ENCODE data around the gene RTKN2.
"Not testable (repeated sequence)": the region's sequence is repeated elsewhere in the genome, so short reads cannot be mapped to it uniquely, and the experiment has no call there.

Gene RTKN2

GRCh38 chr10:62259456-62259855 is 9.2 kb downstream of the RTKN2 start:
- DNase-seq (ENCODE audit: low spot score), result no peak

GRCh38 chr10:62258926-62259325 is 9.7 kb downstream of the RTKN2 start:
- DNase-seq (ENCODE audit: low spot score), result no peak

GRCh38 chr10:62253704-62254103 is 14.9 kb downstream of the RTKN2 start:
- DNase-seq (ENCODE audit: low spot score), result no peak

GRCh38 chr10:62252051-62252450 is 16.6 kb downstream of the RTKN2 start:
- no peak for DNase-seq (ENCODE audit: low spot score)

GRCh38 chr10:62250594-62251198 is 17.9 kb downstream of the RTKN2 start:
- DNase-seq (ENCODE audit: low spot score), result no peak

- DNase-seq (ENCODE audit: low spot score), result no peak
These were observed 18.7 kb downstream of the RTKN2 start for GRCh38 chr10:62249957-62250356.

GRCh38 chr10:62248465-62248864 is 20.2 kb downstream of the RTKN2 start:
- DNase-seq (ENCODE audit: low spot score), result no peak

- DNase-seq (ENCODE audit: low spot score), result peak; percentile 67
These were observed 23.7 kb downstream of the RTKN2 start for GRCh38 chr10:62244785-62245467.

GRCh38 chr10:62244088-62244487 is 24.6 kb downstream of the RTKN2 start:
- DNase-seq (ENCODE audit: low spot score), result no peak

GRCh38 chr10:62243647-62243997 is 25.0 kb downstream of the RTKN2 start:
- no peak for DNase-seq (ENCODE audit: low spot score)

- DNase-seq (ENCODE audit: low spot score), result not testable (repeated sequence)
These were observed 25.5 kb downstream of the RTKN2 start for GRCh38 chr10:62242965-62243646.

- DNase-seq (ENCODE audit: low spot score), result not testable (repeated sequence)
These were observed 27.1 kb downstream of the RTKN2 start for GRCh38 chr10:62241521-62241920.

GRCh38 chr10:62239994-62240393 is 28.6 kb downstream of the RTKN2 start:
- no peak for DNase-seq (ENCODE audit: low spot score)

GRCh38 chr10:62238880-62239279 is 29.8 kb downstream of the RTKN2 start:
- no peak for DNase-seq (ENCODE audit: low spot score)

- DNase-seq (ENCODE audit: low spot score), result no peak
These were observed 30.7 kb downstream of the RTKN2 start for GRCh38 chr10:62237966-62238365.

- no peak for DNase-seq (ENCODE audit: low spot score)
These were observed 31.1 kb downstream of the RTKN2 start for GRCh38 chr10:62237506-62237905.

- no peak for DNase-seq (ENCODE audit: low spot score)
These were observed 34.5 kb downstream of the RTKN2 start for GRCh38 chr10:62234077-62234605.

GRCh38 chr10:62233356-62234076 is 35.1 kb downstream of the RTKN2 start:
- no peak for DNase-seq (ENCODE audit: low spot score)

GRCh38 chr10:62231805-62232204 is 36.8 kb downstream of the RTKN2 start:
- no peak for DNase-seq (ENCODE audit: low spot score)

GRCh38 chr10:62231371-62231770 is 37.3 kb downstream of the RTKN2 start:
- no peak for DNase-seq (ENCODE audit: low spot score)

GRCh38 chr10:62230344-62231121 is 38.1 kb downstream of the RTKN2 start:
- DNase-seq (ENCODE audit: low spot score), result no peak

- no peak for DNase-seq (ENCODE audit: low spot score)
These were observed 43.3 kb downstream of the RTKN2 start for GRCh38 chr10:62225362-62225761.

Data from cerebellar cortex (tissue), 1 donor.